Measurements from ENCODE around the gene PTCH2.

Gene PTCH2

DNA sequence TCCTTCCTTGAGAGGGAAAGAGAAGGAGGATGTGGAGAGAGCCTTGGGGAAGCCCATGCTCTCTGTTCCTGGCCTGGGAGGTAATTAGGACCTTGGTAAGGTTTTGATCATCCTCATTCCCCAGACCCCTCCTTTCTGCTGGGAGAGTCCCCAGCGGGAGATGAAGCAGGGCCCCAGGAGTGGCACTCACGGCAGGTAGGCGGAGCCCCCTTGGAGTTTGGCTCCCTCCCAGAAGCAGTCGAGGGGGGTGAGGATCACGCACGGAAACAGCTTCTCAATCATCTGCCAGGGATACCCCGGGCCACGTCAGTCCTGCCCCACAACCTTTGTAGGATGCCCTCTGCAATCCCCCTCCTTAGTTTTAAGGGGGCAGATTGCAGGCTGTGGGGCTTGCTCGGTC lies 11.5 kb downstream of the PTCH2 start:
- DNase-seq (ENCODE audit: low read depth in 2 of 2): no peak
- TF ChIP-seq, protein P1, sequence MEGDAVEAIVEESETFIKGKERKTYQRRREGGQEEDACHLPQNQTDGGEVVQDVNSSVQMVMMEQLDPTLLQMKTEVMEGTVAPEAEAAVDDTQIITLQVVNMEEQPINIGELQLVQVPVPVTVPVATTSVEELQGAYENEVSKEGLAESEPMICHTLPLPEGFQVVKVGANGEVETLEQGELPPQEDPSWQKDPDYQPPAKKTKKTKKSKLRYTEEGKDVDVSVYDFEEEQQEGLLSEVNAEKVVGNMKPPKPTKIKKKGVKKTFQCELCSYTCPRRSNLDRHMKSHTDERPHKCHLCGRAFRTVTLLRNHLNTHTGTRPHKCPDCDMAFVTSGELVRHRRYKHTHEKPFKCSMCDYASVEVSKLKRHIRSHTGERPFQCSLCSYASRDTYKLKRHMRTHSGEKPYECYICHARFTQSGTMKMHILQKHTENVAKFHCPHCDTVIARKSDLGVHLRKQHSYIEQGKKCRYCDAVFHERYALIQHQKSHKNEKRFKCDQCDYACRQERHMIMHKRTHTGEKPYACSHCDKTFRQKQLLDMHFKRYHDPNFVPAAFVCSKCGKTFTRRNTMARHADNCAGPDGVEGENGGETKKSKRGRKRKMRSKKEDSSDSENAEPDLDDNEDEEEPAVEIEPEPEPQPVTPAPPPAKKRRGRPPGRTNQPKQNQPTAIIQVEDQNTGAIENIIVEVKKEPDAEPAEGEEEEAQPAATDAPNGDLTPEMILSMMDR (IDR thresholded peaks at IDR 0.05; ENCODE audit: low read depth, low read length): no peak
- no peak overlapping the region for H3K4me3 ChIP-seq (replicated peaks in 1 of 2; ENCODE audit: low read depth in 2 of 2, low read length in 2 of 2)

DNA sequence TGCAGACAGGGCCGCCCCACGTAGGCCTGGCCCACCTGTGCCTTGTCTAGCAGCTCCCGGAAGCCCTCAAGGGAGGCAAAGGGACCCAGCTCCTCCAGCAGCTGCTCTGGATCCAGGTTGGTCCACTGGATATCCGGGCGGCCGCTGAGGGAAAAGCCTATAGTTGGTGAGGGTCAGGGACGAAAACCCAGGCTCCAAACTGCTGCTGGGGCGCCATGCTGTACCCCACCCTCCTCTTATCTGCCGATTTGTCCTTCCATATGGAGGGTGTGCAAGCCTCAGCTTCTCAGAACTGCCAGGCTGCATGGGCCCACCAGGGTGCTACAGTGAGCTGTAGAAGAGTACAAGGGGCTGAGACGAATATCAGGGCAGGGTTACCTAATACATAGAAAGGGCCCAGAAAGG lies 12.2 kb downstream of the PTCH2 start:
- DNase-seq (ENCODE audit: low read depth in 2 of 2): no peak
- no peak overlapping the region for H3K4me3 ChIP-seq (replicated peaks in 1 of 2; ENCODE audit: low read depth in 2 of 2, low read length in 2 of 2)
- TF ChIP-seq, protein P1 (IDR thresholded peaks at IDR 0.05; ENCODE audit: low read depth, low read length): no peak

DNA sequence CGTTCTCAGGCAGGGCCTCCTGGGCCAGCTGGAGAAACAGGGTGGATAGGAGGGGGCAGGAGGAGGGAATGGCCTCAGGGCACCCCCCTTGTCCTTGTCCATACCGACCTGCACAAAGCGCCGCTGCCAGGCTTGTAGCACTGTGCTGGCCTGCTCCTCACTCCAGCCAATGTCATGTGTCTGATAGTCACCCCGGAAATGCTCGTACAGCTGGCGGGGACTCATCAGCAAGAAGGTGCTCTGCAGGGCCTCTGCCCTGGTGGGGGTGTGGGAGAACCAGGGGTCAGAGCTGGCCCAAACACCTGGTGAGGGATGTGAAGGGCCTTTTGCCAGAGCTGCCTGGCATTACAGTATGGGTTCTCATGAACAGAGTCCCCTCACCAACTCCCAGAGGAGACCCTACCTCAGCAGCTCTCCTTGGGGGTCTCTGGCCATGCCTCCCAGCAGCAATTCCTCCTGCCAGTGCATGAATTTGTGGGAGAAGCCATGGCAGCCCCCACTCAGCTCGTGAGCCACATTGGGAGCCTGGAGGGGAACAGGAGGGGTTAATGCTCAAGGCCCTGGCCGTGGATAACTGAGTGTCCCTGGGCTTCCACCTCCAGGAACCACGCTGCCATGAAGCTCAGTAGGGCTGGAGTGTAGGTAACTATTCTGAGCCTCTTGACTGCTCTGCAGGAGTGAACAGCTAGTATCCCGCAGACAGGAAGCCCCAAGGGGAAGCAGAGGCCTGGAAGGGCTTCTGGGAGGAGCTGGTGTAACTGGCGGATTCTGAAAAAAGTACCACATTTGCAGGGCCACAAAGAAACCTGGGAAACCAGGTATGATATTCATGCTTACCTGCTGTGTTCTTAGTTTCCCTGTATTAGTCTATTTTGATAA lies 13.3 kb downstream of the PTCH2 start:
- TF ChIP-seq, protein P1 (IDR thresholded peaks at IDR 0.05; ENCODE audit: low read depth, low read length): no peak
- DNase-seq (ENCODE audit: low read depth in 2 of 2): no peak
- H3K4me3 ChIP-seq (replicated peaks in 1 of 2; ENCODE audit: low read depth in 2 of 2, low read length in 2 of 2): no peak overlapping the region

DNA sequence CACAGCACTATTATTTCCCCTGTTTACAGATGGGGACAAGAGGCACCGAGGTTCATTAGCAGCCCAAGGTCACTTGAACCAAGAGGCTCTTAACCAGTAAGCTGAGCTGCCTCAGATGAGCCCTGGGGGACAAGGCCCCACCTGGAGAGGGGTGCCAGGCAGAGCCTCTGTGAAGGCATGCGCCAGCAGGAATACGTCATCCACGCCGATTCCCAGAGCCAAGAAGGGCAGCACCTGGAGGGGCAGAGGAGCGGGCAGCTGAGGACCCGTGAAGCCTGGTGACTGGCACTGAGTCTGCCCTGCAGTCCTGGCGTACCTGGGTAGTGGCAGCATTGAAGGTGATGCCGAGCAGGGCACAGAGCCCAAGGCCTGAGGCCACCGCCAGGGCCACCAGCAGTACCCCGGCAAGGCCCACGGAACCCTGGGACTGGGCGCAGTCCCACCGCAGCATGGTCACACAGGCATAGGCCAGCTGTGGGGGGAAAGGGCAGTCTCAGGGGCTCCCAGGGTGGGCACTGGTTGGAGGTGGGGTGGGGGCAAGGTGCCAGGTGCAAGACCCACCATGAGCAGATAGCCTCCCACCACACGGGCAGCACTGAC lies 14.1 kb downstream of the PTCH2 start:
- TF ChIP-seq, protein P1 (IDR thresholded peaks at IDR 0.05; ENCODE audit: low read depth, low read length): no peak
- no peak overlapping the region for H3K4me3 ChIP-seq (replicated peaks in 1 of 2; ENCODE audit: low read depth in 2 of 2, low read length in 2 of 2)
- no peak for DNase-seq (ENCODE audit: low read depth in 2 of 2)

DNA sequence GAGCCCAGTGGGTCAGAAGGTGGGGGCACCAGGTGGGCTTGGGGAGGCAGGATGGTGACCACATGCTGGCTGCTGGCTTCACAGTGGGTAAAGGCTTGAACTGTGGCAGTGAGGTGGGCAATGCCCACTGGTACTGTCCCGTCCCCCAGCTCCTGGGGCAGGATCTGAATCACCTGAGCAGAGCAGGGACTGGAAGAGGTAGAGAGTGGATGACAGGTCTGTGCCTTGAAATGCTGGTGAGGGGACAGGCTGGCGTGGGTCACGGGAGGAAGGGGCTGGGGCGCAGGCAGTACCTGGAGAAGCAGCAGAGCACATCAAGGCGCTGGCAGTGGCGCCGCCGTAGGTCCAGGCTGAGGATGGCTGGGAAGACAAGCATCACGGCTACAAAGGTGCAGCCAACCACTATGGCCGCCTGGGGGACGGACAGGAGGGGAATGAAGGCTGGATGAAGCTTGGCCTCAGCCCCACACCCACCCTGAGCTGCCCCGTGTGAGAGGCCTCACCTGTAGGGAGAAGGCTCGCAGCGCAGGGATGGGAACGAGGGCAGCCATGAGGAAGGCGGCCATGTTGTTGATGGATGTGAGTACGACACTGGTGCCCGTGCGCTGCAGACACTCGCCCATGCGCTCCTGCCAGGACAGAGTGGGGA lies 14.9 kb downstream of the PTCH2 start:
- H3K4me3 ChIP-seq (replicated peaks in 1 of 2; ENCODE audit: low read depth in 2 of 2, low read length in 2 of 2): no peak overlapping the region
- TF ChIP-seq, protein P1 (IDR thresholded peaks at IDR 0.05; ENCODE audit: low read depth, low read length): no peak
- DNase-seq (ENCODE audit: low read depth in 2 of 2): no peak

DNA sequence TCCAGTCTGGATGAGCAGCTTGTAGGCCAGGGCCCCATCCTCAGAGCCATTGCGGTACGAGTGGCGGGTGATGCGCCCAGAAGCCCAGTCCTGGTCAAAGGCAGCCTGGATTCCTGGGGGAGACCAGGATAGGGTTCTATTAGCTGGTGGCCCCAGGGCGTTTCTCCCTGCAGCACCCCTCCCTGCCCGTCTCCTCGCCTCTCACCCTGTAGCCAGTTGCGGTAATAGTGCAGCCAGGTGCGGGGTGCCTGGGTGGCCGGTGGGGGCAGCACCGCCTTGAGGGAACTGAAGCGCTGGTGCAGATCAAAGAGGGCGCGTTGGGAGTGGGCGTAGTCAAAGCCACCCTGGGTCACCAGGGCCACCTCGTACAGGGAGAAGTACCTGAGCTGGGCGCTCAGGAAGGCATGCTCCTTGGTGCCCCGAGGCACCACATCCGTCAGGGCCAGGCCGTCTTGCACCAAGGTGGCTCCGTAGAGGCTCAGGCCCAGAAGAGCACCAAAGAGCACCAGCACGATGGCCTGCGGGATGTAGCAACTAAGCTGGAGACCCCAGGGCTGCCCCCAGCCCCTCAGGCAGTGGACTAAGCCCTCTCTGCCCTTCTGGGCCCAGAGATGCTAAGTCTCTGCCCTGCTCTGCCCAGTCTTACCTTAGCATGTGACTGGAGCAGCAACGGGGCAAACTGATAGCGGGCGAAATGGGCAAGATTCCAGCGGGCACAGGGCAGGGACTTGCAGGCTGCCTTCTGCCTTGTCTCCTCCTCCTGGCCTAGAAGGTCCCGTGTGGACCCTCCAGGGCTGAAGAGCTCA lies 15.7 kb downstream of the PTCH2 start:
- H3K4me3 ChIP-seq (replicated peaks in 1 of 2; ENCODE audit: low read depth in 2 of 2, low read length in 2 of 2): no peak overlapping the region
- no peak for DNase-seq (ENCODE audit: low read depth in 2 of 2)
- TF ChIP-seq, protein P1 (IDR thresholded peaks at IDR 0.05; ENCODE audit: low read depth, low read length): no peak
